ENCODE data around the gene TK1. TPM values are rescaled to one million over a fixed set of nuclear protein-coding genes. Genes with fewer than 3 reads are reported as not detected.

The TK1 gene
- total and polyA plus RNA-seq, 2 donors (not counting 1 experiment from before 2014, with no cell fraction given): 2.2 to 3.8 TPM

- Histone ChIP-seq H3K36me3 (replicated peaks in 1 of 2; ENCODE audit: control extremely low read depth in 1 of 2, control insufficient read depth in 1 of 2, extremely low read depth in 1 of 2, insufficient read depth in 2 of 2, low read length in 1 of 2) (peaks cover 0 to 25% of the 10 kb centered on the region in 2 experiments), H3K27me3 (replicated peaks in 1 of 4; ENCODE audit: control extremely low read depth in 1 of 4, control insufficient read depth in 3 of 4, insufficient read depth in 4 of 4, low read length in 3 of 4) (no peaks in the 10 kb centered on the region), H4K20me1 (ENCODE audit: control insufficient read depth, insufficient read depth, low read length, poor library complexity, severe bottlenecking) (peaks cover 25% of the 10 kb centered on the region), H3K4me2 (replicated peaks; ENCODE audit: low read depth, low read length, poor library complexity, severe bottlenecking) (peak within 1 kb of the TSS; percentile 97), H3K79me2 (ENCODE audit: control insufficient read depth, insufficient read depth, low read length) (peaks cover 34% of the 10 kb centered on the region), H3K9me3 (ENCODE audit: control extremely low read depth in 1 of 3, control insufficient read depth in 2 of 3, insufficient read depth in 1 of 3, low read length in 2 of 3) (no peaks in the 10 kb centered on the region), H3K27ac (ENCODE audit: low read length in 2 of 2) (peak within 1 kb of the TSS; percentile 93 to 97), H3K9ac (ENCODE audit: low read length) (peak within 1 kb of the TSS; percentile 90), H2AFZ (ENCODE audit: insufficient read depth, low read depth, low read length, poor library complexity, severe bottlenecking) (peak within 1 kb of the TSS; percentile 85), H3K4me3 (ENCODE audit: control extremely low read depth in 1 of 5, extremely low read depth in 1 of 5, insufficient read depth in 1 of 5, low read depth in 2 of 5, low read length in 4 of 5) (peak within 1 kb of the TSS; percentile 1 to 88 (median 74)), H3K4me1 (ENCODE audit: control insufficient read depth in 2 of 2, insufficient read depth in 2 of 2, low read length in 2 of 2) (peaks cover 46 to 58% of the 10 kb centered on the region in 2 donors)
- DNase-seq (peak; percentile 91), ATAC-seq (ENCODE audit: low read depth) (peak; percentile 71)
- H3K9me3 Mint-ChIP-seq (ENCODE audit: insufficient read depth): no peaks in the 10 kb centered on the region
- H3K4me3 Mint-ChIP-seq: peak within 1 kb of the TSS; percentile 83
- intact Hi-C loops (cut with micrococcal nuclease): loop anchor here (1.0 to 2.0 kb wide), 4 partner anchors 13 to 36 kb away; partner anchors contain the start of genes AFMID and TK1
- ChIA-PET CTCF (interaction anchor here (0.5 to 19.2 kb wide), 5 partner anchors 20 to 194 kb away, joined by 3 to 357 read pairs (median 5); partner anchors contain the start of genes TMC6 and TMC8), POLR2A (interaction anchor here (0.6 to 19.6 kb wide), 9 partner anchors 13 to 1028 kb away, joined by 3 to 432 read pairs (median 5); partner anchors contain the start of genes SEC14L1, TMC6 and TMC8)
- TF ChIP-seq CTCF (IDR thresholded peaks at IDR 0.05) (no peak), EZH2 (IDR thresholded peaks at IDR 0.05; ENCODE audit: borderline replicate concordance, insufficient read depth, low read depth, low read length, poor library complexity, severe bottlenecking) (no peak)
- peaks cover 51% of the 10 kb centered on the region for H3K4me1 Mint-ChIP-seq
- no peaks in the 10 kb centered on the region for H3K27me3 Mint-ChIP-seq
- WGBS (ENCODE audit: insufficient coverage): under 1% methylated on average over 84 of the region's 84 CpGs
- peak within 1 kb of the TSS; percentile 90 for H3K27ac Mint-ChIP-seq
These were observed 18.5 kb downstream of the TK1 start, which contains the start of gene SYNGR2 for GRCh38 chr17:78168242-78168902. Gene SYNGR2 (plus strand): TSS chr17:78168581. CDS start chr17:78168617, 36 bp downstream.

GRCh38 chr17:78166416-78166815, 20.4 kb downstream of the TK1 start:
- no peaks in the 10 kb centered on the region for H3K9me3 ChIP-seq (ENCODE audit: control extremely low read depth in 1 of 3, control insufficient read depth in 2 of 3, insufficient read depth in 1 of 3, low read length in 2 of 3)
- no peak overlapping the region for H3K4me2 ChIP-seq (replicated peaks; ENCODE audit: low read depth, low read length, poor library complexity, severe bottlenecking)
- H3K27ac Mint-ChIP-seq: peak overlapping the region; percentile 20
- H3K36me3 ChIP-seq (replicated peaks in 1 of 2; ENCODE audit: control extremely low read depth in 1 of 2, control insufficient read depth in 1 of 2, extremely low read depth in 1 of 2, insufficient read depth in 2 of 2, low read length in 1 of 2): peaks cover 0 to 7% of the 10 kb centered on the region in 2 experiments
- H3K27ac ChIP-seq (ENCODE audit: low read length in 2 of 2): no peak overlapping the region
- DNase-seq (no peak), ATAC-seq (ENCODE audit: low read depth) (no peak)
- WGBS (ENCODE audit: insufficient coverage): 14% methylated on average over 1 of the region's 6 CpGs
- H2AFZ ChIP-seq (ENCODE audit: insufficient read depth, low read depth, low read length, poor library complexity, severe bottlenecking): no peak overlapping the region
- TF ChIP-seq EZH2 (IDR thresholded peaks at IDR 0.05; ENCODE audit: borderline replicate concordance, insufficient read depth, low read depth, low read length, poor library complexity, severe bottlenecking): no peak
- no peak for TF ChIP-seq CTCF (IDR thresholded peaks at IDR 0.05)
- intact Hi-C loops (cut with micrococcal nuclease): no loop called here
- no peaks in the 10 kb centered on the region for H3K27me3 Mint-ChIP-seq
- H3K4me3 ChIP-seq (ENCODE audit: control extremely low read depth in 1 of 5, extremely low read depth in 1 of 5, insufficient read depth in 1 of 5, low read depth in 2 of 5, low read length in 4 of 5): no peak overlapping the region
- peaks cover 27 to 38% of the 10 kb centered on the region in 2 donors for H3K4me1 ChIP-seq (ENCODE audit: control insufficient read depth in 2 of 2, insufficient read depth in 2 of 2, low read length in 2 of 2)
- no peaks in the 10 kb centered on the region for H3K9me3 Mint-ChIP-seq (ENCODE audit: insufficient read depth)
- POLR2A ChIA-PET: interaction anchor here (0.6 to 19.6 kb wide), 5 partner anchors 8 to 592 kb away, joined by 3 to 432 read pairs (median 4); partner anchors contain the start of genes TMC6 and TMC8
- H3K27me3 ChIP-seq (replicated peaks in 1 of 4; ENCODE audit: control extremely low read depth in 1 of 4, control insufficient read depth in 3 of 4, insufficient read depth in 4 of 4, low read length in 3 of 4): no peaks in the 10 kb centered on the region
- CTCF ChIA-PET: interaction anchor here (1.1 to 1.3 kb wide), 3 partner anchors 8 to 31 kb away, joined by 3 to 6 read pairs (median 5); no protein-coding TSS in a partner anchor
- peaks cover 34% of the 10 kb centered on the region for H3K79me2 ChIP-seq (ENCODE audit: control insufficient read depth, insufficient read depth, low read length)
- H3K4me1 Mint-ChIP-seq: peaks cover 33% of the 10 kb centered on the region
- H4K20me1 ChIP-seq (ENCODE audit: control insufficient read depth, insufficient read depth, low read length, poor library complexity, severe bottlenecking): peaks cover 25% of the 10 kb centered on the region
- H3K4me3 Mint-ChIP-seq: peak overlapping the region; percentile 13
- no peak overlapping the region for H3K9ac ChIP-seq (ENCODE audit: low read length)
